ENCODE data around the gene TSPYL6.

TSPYL6 gene

DNA sequence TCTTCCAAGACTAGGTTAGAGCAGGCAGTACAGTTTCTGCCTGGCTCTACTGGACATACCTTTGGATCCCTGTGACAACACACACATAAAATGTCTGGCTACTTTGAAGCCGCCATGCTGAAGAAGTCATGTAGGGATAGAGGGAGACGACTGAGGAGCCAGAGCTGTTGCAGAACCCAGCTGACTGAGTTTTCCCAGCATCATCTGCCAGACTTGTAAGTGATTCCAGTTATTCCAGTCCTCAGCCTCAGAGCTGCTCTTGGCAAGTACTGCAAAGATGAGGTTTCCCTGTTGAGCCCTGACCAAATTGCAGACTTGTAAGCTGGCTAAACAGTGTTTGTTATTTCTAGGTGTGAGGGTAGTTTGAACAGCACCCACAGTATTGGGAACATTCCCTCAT is 31.5 kb upstream of the TSPYL6 start:
- no peak for DNase-seq (ENCODE audit: low read depth)
- in situ Hi-C loops (cut with HindIII; ENCODE audit: low sequenced_read_pairs), result no loop called here
- TF ChIP-seq CTCF (IDR thresholded peaks at IDR 0.05; ENCODE audit: low read depth, low read length, missing control alignments), result no peak
- H3K4me3 ChIP-seq (ENCODE audit: low read depth, low read length), result no peak overlapping the region

DNA sequence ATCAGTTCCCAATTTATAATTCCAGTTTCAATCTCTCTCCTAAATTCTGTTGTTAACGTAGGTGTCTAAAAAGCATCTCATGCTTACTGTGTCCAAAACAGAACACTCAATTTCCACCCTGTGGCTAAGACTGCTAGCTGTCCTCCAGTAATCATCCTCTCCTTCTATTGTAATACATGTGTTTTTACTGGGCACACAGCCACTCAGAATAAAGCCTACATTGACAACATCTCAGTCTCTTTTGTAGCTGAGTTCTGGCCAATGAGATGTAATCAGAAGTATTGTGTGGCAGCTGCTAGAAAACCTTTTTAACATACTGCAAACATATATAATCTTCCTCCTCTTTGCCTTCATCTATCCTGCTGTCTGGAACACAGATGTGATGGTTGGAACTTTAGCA is 29.4 kb upstream of the TSPYL6 start:
- no peak for DNase-seq (ENCODE audit: low read depth)

GRCh38 chr2:54284826-54285225 is 28.8 kb upstream of the TSPYL6 start:
- TF ChIP-seq CTCF (IDR thresholded peaks at IDR 0.05; ENCODE audit: low read depth, low read length, missing control alignments), result no peak
- in situ Hi-C loops (cut with HindIII; ENCODE audit: low sequenced_read_pairs), result no loop called here
- no peak overlapping the region for H3K4me3 ChIP-seq (ENCODE audit: low read depth, low read length)
- no peak for DNase-seq (ENCODE audit: low read depth)

More for the DNA sequence above, 29.4 kb upstream of the TSPYL6 start:
- H3K4me3 ChIP-seq (ENCODE audit: low read depth, low read length), result no peak overlapping the region
- no peak for TF ChIP-seq CTCF (IDR thresholded peaks at IDR 0.05; ENCODE audit: low read depth, low read length, missing control alignments)
- in situ Hi-C loops (cut with HindIII; ENCODE audit: low sequenced_read_pairs), result no loop called here

GRCh38 chr2:54279385-54279784 is 23.4 kb upstream of the TSPYL6 start:
- DNase-seq (ENCODE audit: low read depth), result no peak
- in situ Hi-C loops (cut with HindIII; ENCODE audit: low sequenced_read_pairs), result no loop called here
- peak; percentile 47 for TF ChIP-seq CTCF (IDR thresholded peaks at IDR 0.05; ENCODE audit: low read depth, low read length, missing control alignments)
- H3K4me3 ChIP-seq (ENCODE audit: low read depth, low read length), result no peak overlapping the region

GRCh38 chr2:54275541-54275940 is 19.5 kb upstream of the TSPYL6 start:
- H3K4me3 ChIP-seq (ENCODE audit: low read depth, low read length), result no peak overlapping the region
- in situ Hi-C loops (cut with HindIII; ENCODE audit: low sequenced_read_pairs), result no loop called here
- no peak for TF ChIP-seq CTCF (IDR thresholded peaks at IDR 0.05; ENCODE audit: low read depth, low read length, missing control alignments)
- DNase-seq (ENCODE audit: low read depth), result no peak

DNA sequence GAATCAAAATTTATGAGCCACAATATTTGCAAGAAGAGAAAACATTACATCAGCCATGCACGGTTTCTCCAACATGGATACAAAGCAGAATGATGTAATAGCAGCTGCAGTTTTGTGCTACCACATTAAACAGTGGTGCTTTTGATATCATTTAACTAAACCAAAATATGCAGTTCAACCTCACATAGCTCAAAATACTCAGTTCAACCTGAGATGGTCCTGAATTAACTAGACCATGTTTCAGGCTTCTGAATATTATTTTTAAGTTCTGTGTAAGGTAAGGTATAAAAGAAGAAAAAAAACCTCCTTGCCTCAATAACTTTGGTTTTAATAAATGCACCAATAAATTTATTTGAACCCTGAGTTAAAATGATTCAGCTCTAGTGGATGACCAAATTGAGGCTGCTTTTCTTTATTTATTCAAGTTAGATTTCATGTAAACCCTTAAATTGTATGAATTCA is 18.8 kb upstream of the TSPYL6 start:
- DNase-seq (ENCODE audit: low read depth), result peak; percentile 11
- H3K4me3 ChIP-seq (ENCODE audit: low read depth, low read length), result no peak overlapping the region
- no peak for TF ChIP-seq CTCF (IDR thresholded peaks at IDR 0.05; ENCODE audit: low read depth, low read length, missing control alignments)
- in situ Hi-C loops (cut with HindIII; ENCODE audit: low sequenced_read_pairs), result no loop called here

Measured in astrocyte of the cerebellum (primary cell).